HEK293T (cell line): ENCODE results near the gene RAD18.

Experiments used
- CTCF ChIA-PET: fragments of 350-600 bp; formaldehyde crosslinking; extraction: SDS; loops from one replicate; lab custom pipeline; 2021; ENCODE audit warnings: antibody characterized with exemption, inconsistent platforms; lab: Yijun Ruan, JAX
- POLR2A ChIA-PET: fragments of 350-600 bp; formaldehyde crosslinking; extraction: SDS; loops from one replicate; lab custom pipeline; 2020; ENCODE audit warnings: antibody characterized with exemption, inconsistent platforms; lab: Yijun Ruan, JAX
- DNase-seq: peaks from one replicate; pipeline ENCODE4 v3.0.0; 2012; ENCODE audit warnings: mixed read lengths; ENCODE audit errors: extremely low spot score
- ARNT ChIP-seq: fragments of 450-650 bp; IDR thresholded peaks from 2 replicates; pipeline ENCODE4 v1.6.1; 2017; ENCODE audit warnings: mild to moderate bottlenecking
- BHLHE40 ChIP-seq: fragments of 450-650 bp; IDR thresholded peaks from 2 replicates; pipeline ENCODE4 v1.6.1; 2016; ENCODE audit warnings: mild to moderate bottlenecking, moderate library complexity, borderline replicate concordance
- CTBP1 ChIP-seq: fragments of 450-650 bp; IDR thresholded peaks from 2 replicates; pipeline ENCODE4 v1.6.1; 2016; ENCODE audit warnings: borderline replicate concordance
- ELF4 ChIP-seq: fragments of 450-650 bp; IDR thresholded peaks from 2 replicates; pipeline ENCODE4 v1.6.1; 2017; ENCODE audit warnings: antibody characterized with exemption
- FOXA1 ChIP-seq: fragments of 450-650 bp; IDR thresholded peaks from 2 replicates; pipeline ENCODE4 v1.6.1; 2016; ENCODE audit warnings: mild to moderate bottlenecking
- FOXK2 ChIP-seq: fragments of 450-650 bp; IDR thresholded peaks from 2 replicates; pipeline ENCODE4 v1.6.1; 2016; ENCODE audit warnings: mild to moderate bottlenecking
- FOXM1 ChIP-seq: fragments of 450-650 bp; IDR thresholded peaks from 2 replicates; pipeline ENCODE4 v1.6.1; 2017; ENCODE audit warnings: mild to moderate bottlenecking, borderline replicate concordance
- HDGF ChIP-seq: fragments of 450-650 bp; IDR thresholded peaks from 2 replicates; pipeline ENCODE4 v1.6.1; 2017; ENCODE audit warnings: antibody characterized with exemption, borderline replicate concordance
- L3MBTL2 ChIP-seq: fragments of 450-650 bp; conservative IDR thresholded peaks from 2 replicates; pipeline ENCODE4 v1.6.1; 2016; ENCODE audit warnings: mild to moderate bottlenecking
- LEF1 ChIP-seq: fragments of 450-650 bp; IDR thresholded peaks from 2 replicates; pipeline ENCODE4 v1.6.1; 2017; ENCODE audit warnings: mild to moderate bottlenecking, borderline replicate concordance
- NFRKB ChIP-seq: fragments of 450-650 bp; IDR thresholded peaks from 2 replicates; pipeline ENCODE4 v1.6.1; 2016; ENCODE audit warnings: mild to moderate bottlenecking, moderate library complexity
- SP1 ChIP-seq: fragments of 450-650 bp; IDR thresholded peaks from 2 replicates; pipeline ENCODE4 v1.6.1; 2017
- SUZ12 ChIP-seq: fragments of 450-650 bp; IDR thresholded peaks from 2 replicates; pipeline ENCODE4 v1.6.1; 2016; ENCODE audit warnings: mild to moderate bottlenecking
- TARDBP ChIP-seq: fragments of 450-650 bp; IDR thresholded peaks from 2 replicates; pipeline ENCODE4 v1.6.1; 2016
- ZNF384 ChIP-seq: fragments of 450-650 bp; IDR thresholded peaks from 2 replicates; pipeline ENCODE4 v1.6.1; 2016
- TF ChIP-seq, protein P1 (sequence below): fragments of 450-650 bp; IDR thresholded peaks from 2 replicates; pipeline ENCODE4 v1.6.1; 2016

Gene RAD18

DNA sequence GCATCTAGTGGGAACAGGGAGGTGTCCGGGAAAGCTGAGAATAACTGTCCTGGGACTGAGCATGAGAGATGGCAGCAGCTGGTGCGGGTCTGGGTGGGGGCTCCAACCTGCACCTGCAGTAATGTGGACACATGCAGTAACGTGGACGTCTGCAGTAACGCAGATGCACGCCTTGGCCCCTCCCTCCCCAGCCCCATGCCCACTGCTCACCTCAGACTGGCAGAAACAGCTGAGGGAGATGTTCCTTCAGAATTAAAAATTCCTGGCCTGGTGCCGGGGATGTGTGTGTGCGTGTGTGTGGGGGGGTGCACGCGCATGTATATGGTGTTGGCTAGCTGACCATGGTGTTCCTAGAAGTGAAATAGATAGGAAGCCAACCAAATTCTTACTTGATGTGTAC lies 107.2 kb downstream of the RAD18 start:
- ChIA-PET CTCF (no interaction called here), POLR2A (no interaction called here)
- TF ChIP-seq SUZ12 = no peak
- no peak for TF ChIP-seq HDGF
- no peak for TF ChIP-seq SP1
- no peak for TF ChIP-seq NFRKB
- no peak for TF ChIP-seq ZNF384
- TF ChIP-seq FOXA1 = no peak
- no peak for TF ChIP-seq L3MBTL2
- TF ChIP-seq, protein P1, sequence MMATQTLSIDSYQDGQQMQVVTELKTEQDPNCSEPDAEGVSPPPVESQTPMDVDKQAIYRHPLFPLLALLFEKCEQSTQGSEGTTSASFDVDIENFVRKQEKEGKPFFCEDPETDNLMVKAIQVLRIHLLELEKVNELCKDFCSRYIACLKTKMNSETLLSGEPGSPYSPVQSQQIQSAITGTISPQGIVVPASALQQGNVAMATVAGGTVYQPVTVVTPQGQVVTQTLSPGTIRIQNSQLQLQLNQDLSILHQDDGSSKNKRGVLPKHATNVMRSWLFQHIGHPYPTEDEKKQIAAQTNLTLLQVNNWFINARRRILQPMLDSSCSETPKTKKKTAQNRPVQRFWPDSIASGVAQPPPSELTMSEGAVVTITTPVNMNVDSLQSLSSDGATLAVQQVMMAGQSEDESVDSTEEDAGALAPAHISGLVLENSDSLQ = no peak
- TF ChIP-seq ARNT = no peak
- DNase-seq = no peak

DNA sequence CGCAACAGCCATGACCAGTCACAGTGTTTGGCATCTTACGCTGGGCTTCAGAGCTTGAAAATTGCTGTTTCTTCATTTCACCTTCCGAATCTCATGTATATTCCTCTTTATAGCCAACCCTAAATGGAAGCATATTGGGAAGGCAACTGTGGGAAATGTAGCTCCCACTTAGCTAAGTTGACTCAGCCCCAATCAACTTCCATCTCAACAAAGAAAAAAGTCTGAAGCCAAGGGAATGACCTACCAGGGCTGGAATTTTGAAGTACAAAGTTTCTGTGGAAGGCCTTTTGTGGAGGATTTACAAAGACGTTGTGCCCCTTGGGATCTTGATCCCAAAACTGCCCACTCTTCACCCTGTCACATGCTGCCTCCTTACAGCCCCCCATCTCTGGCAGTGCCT lies 108.6 kb downstream of the RAD18 start:
- ChIA-PET POLR2A (no interaction called here), CTCF (no interaction called here)
- no peak for TF ChIP-seq SUZ12
- TF ChIP-seq ARNT = no peak
- TF ChIP-seq LEF1 = no peak
- no peak for TF ChIP-seq HDGF
- TF ChIP-seq NFRKB = no peak
- TF ChIP-seq FOXK2 = no peak
- TF ChIP-seq, protein P1 = no peak
- no peak for TF ChIP-seq FOXA1
- TF ChIP-seq ZNF384 = no peak
- TF ChIP-seq BHLHE40 = no peak
- TF ChIP-seq CTBP1 = no peak
- TF ChIP-seq TARDBP = no peak
- no peak for TF ChIP-seq ELF4
- no peak for TF ChIP-seq FOXM1
- no peak for TF ChIP-seq SP1
- TF ChIP-seq L3MBTL2 = no peak
- no peak for DNase-seq

DNA sequence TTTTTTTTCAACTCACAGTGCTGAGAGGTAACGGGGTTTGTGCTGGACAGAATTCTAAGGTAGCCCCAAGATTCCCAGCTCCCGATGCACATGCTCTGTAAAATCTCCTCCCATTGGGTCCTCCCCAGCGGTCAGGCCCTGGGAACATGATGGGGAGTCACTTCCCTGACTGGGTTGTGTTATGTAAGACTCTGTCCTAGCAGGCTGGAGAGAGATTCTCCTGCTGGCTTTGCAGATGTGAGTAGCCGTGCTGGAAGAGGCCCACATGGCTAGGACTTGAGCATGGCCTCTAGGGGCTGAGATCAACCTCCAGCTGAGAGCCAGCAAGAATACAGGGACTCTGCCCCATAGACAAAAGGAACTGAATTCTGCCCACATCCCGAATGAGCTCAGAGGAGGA lies 110.2 kb downstream of the RAD18 start:
- DNase-seq = no peak
- CTCF ChIA-PET = no interaction called here
- POLR2A ChIA-PET = no interaction called here
- TF ChIP-seq SP1 (no peak), ELF4 (no peak), FOXA1 (no peak), NFRKB (no peak), L3MBTL2 (no peak), HDGF (no peak), CTBP1 (no peak), TARDBP (no peak), FOXK2 (no peak), ZNF384 (no peak), FOXM1 (no peak), LEF1 (no peak), ARNT (no peak), BHLHE40 (no peak), SUZ12 (no peak)
- TF ChIP-seq, protein P1 = no peak

DNA sequence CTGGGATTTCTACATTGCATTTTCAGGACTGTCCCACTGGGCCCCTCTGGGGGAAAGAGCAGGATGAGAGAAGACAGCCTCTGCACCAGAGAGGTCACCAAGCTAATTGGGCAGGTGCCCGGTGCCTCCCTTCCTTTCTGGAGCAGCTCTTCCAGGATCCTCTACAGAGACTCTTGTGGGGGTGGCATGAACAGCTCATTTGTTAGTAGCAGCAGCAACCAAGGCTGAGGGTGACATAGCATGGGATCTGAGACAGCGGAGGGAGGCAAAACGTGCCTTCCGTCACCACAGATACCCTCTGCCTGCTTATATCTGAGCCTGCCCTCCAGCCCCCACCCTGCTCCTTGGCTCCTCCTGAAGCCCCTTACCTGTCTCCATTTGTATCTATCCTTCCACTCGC lies 110.8 kb downstream of the RAD18 start:
- ChIA-PET CTCF (no interaction called here), POLR2A (no interaction called here)

DNA sequence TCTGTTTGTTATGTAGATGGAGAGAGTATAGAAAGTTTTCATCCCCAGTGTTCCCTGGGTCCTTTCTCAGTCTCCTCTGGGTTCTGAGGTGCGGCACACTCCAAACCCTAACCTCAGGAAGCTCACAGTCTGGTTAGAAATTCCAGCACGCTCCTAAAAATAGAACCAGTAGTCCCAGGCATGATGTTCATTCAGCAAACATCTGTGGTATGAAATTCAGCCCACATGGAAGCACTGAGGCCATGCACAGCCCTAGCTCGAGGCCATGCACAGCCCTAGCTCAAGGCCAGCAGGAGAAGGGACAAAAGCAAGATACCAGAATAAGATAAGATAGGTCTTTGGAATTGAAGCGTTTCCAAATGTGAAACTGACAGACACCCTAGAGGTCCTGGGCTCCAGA lies 111.6 kb downstream of the RAD18 start:
- CTCF ChIA-PET = no interaction called here
- POLR2A ChIA-PET = no interaction called here
- TF ChIP-seq ARNT = no peak
- TF ChIP-seq SP1 = no peak
- TF ChIP-seq ZNF384 = no peak
- TF ChIP-seq NFRKB = no peak
- TF ChIP-seq L3MBTL2 = no peak
- TF ChIP-seq ELF4 = no peak
- no peak for TF ChIP-seq SUZ12
- no peak for TF ChIP-seq CTBP1
- TF ChIP-seq FOXM1 = no peak
- no peak for TF ChIP-seq TARDBP
- TF ChIP-seq, protein P1 = no peak
- no peak for TF ChIP-seq HDGF
- no peak for TF ChIP-seq FOXA1
- no peak for DNase-seq

More for the DNA sequence above, 110.8 kb downstream of the RAD18 start:
- no peak for DNase-seq
- no peak for TF ChIP-seq FOXA1
- TF ChIP-seq, protein P1 = no peak
- TF ChIP-seq ARNT = no peak
- no peak for TF ChIP-seq FOXM1
- no peak for TF ChIP-seq SP1
- TF ChIP-seq HDGF = no peak
- no peak for TF ChIP-seq TARDBP
- TF ChIP-seq LEF1 = no peak
- no peak for TF ChIP-seq L3MBTL2
- TF ChIP-seq FOXK2 = no peak
- TF ChIP-seq BHLHE40 = no peak
- no peak for TF ChIP-seq ELF4
- no peak for TF ChIP-seq ZNF384
- no peak for TF ChIP-seq NFRKB
- no peak for TF ChIP-seq SUZ12
- TF ChIP-seq CTBP1 = no peak
